COLO668 (cell line): ENCODE data around the gene TEX13A.
"Not testable (repeated sequence)": the region's sequence is repeated elsewhere in the genome, so short reads cannot be mapped to it uniquely, and the experiment has no call there.

Source experiments
- DNase-seq: peaks from one replicate; lab custom pipeline; 2025; ENCODE audit not compliant: unreplicated experiment; lab: John Stamatoyannopoulos, UW

TEX13A gene

GRCh38 chrX:105220636-105221035 lies at the start of gene TEX13A:
Gene TEX13A (minus strand): TSS chrX:105220694. CDS start chrX:105220397, 297 bp downstream.
- no peak for DNase-seq

- no peak for DNase-seq
Observed at GRCh38 chrX:105269386-105269785, 48.9 kb upstream of the TEX13A start.

- DNase-seq: no peak
Observed at GRCh38 chrX:105267167-105267566, 46.7 kb upstream of the TEX13A start.

DNA sequence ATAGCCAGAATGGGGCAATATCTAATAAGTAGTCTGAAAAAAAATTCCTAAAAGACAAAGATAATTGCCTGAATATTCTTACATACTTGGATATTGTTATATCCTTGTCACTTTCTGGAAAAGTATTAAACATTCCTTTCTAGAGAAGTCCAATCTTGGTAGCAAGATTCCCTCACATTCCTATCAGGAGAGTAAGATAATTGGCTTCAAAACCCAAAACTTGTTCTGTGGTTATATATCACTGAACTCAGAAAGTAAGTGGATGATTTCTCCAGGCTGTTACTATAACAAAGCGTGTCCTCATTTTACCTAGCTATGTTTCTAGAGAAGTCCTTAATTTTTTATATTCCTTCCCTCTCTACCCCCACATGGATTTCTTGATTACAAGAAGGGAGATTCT lies 46.0 kb upstream of the TEX13A start:
- no peak for DNase-seq

- DNase-seq: no peak
Observed at GRCh38 chrX:105265093-105265492, 44.6 kb upstream of the TEX13A start.

DNA sequence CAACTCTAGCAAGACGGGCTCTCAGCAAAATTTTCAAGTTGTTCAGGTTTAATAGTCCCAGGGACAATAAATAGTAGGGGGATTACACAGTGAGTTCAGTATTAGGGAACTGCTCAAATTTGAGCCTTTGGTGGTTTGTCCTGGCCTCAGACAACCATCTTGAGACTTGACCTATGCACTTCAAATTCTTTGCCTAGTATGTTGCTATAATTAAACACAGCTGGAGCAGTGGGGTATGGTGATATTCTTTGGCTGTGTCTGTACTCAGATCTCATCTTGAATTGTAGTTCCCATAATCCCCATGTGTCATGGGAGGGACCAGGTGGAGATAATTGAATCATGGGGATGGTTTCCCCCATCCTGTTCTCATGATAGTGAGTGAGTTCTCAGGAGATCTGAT lies 43.3 kb upstream of the TEX13A start:
- DNase-seq: no peak

DNA sequence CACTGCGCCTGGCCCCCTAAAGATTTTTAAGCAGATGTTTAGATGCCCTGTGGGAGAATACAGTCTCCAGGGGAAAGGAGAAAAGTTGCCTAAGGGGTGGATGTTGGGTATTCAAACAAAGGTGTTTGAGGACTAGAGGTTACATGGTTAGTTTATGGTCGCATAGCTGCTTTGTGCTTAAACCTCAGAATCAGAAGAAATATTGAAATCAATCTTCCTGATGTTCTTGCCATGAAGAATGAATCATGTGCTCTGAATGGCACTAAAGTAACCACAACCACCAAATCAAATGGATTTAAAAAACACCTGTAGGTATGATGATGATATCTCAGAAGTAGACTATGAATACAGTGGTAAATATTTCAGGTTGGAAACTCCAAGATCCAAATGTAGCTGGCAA lies 42.7 kb upstream of the TEX13A start:
- no peak for DNase-seq

GRCh38 chrX:105260291-105261043 lies 40.0 kb upstream of the TEX13A start:
- DNase-seq: no peak

GRCh38 chrX:105241056-105241455 lies 20.6 kb upstream of the TEX13A start:
- no peak for DNase-seq

- not testable (repeated sequence) for DNase-seq
Observed at GRCh38 chrX:105237407-105237806, 16.9 kb upstream of the TEX13A start.

GRCh38 chrX:105229146-105229545 lies 8.7 kb upstream of the TEX13A start:
- no peak for DNase-seq

GRCh38 chrX:105228602-105229001 lies 8.1 kb upstream of the TEX13A start:
- DNase-seq: no peak

DNA sequence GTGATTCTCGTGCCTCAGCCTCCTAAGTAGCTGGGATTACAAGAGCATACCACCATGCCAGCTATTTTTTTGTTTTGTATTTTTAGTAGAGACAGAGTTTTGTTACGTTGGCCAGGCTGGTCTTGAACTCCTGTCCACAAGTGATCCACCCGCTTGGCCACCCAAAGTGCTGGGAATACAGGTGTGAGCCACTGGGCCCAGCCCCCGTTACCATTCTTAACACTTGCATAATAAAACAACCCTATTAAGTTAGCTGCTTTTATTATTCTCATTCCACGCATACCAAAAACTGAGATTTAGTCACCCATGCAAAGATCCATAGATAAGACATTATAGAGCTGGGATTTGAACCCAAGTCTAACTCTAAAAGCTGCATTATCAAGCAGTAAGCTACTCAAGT lies 6.0 kb upstream of the TEX13A start:
- DNase-seq: no peak

DNA sequence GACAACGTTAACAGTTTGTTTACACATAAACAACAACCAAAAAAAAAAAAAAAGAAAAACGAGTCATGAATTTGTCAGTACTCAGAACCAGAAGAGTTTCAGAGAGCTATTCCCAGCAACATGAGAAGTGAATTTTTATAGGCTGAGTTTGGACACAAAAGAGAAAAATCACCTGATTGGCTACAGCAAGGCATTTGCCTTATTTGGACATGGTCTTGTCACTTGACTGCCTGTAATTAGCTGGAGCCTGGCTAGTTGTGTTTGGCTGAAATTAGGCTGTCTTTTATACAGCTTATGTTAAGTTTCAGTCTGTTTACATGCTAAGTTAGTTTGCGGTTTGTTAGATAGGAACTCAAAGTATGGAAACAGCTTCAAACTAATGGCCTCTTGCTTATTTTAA lies 880 bp upstream of the TEX13A start:
- DNase-seq: no peak

DNA sequence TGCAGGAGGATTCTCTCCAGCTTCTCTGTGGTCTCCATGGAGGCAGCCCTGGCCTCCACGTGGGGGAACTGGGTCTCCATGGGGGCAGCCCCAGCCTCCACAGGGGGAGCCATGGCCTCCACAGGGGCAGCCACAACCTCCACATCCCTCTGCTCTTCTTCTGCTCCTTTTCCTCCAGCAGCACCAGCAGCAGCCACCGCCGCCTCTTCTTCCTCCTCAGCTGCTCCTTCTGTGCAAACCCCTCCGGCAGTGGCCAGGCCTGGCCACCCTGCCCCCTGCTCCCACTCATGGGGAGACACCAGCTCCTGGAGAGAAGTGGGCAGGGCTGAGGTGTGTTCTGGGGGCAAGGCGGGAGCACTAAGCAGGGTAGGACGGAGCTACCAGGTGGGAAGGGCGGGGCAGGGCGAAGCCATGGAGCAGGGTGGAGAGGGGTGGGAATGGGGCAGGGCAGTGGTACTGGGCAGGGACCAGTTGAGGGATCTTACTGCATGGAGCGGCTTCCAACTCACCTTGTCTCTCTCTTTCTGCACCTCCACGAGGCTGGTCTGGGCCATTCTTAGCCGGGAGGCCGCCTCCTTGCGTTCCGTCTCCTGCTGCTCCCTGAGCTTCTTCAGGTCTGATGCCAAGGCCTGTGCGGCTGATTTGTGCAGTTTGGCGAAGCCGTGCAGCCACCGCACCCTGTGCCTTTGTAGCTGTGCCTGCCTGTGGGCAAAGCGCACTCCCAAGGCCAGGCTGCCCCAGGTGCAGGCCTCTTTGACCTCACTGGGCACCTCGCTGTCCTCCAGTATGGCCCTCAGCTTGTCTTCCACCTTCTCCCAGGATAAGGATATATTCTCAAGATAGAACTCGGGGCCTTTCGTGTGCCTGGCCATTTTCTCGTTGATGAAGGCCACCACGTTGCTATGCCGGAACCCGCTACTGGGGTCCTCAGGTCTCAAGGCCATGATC lies 766 bp downstream of the TEX13A start:
- no peak for DNase-seq

DNA sequence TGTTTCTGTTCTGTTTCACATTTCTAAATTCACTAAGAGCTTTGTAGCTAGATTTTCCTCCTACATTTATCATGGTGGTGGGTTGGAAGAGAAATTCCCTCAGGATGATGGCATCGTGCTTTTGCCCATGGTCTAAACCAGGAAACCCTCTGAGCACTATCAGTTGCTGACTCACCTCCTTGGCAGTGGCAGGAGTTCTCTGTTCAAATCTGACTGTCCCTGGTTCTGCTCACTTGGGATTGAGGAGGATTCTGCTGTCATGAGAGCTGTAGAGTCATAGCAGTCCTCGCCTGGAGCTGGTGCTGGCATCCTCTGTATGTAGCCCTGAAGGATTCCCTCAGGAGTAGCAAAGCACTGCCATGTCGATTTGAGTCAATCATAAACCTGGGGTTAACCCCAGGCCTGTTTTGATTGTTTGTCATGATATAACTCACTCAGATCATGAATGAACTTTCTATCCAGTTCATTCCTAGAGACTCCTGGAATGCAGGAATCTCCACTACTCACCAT lies 9.4 kb downstream of the TEX13A start:
- DNase-seq: no peak

DNA sequence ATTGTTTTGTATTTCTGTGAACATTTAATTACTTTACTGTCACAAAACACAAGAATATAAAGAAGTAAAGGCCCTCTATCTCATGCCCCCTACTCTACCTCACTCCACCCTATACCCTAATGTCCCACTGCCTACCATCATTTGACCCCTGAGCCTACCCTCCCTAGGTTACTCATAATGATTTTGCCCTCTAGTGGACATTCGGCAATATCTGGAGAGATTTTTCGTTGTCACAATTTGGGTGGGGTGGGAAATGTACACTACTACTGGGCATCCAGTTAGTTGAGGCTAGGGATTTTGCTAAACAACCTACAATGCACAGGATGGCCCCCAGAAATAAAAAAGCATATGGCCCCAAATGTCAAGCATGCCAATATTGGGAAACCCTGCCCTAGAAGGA lies 10.2 kb downstream of the TEX13A start:
- no peak for DNase-seq

- DNase-seq: no peak
Observed at GRCh38 chrX:105209406-105209805, 11.1 kb downstream of the TEX13A start.

DNA sequence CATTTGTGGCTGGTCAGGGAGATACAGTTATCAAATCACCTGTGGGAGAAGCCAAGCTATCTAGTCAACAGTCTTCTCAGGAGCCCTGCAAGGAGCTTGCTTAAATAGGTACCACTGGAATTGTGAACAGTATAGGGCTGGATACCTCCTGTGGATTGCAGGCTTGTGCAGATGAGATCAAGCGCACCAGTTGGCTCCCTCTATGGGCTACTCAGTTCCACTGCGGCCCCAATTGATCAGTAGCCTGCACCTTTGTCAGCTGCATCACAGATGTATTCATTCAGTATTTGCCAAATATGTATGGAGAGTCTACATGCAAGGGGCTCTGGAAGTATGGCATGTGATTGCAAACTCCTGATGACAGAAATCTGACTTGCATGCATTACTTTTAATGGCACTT lies 28.6 kb downstream of the TEX13A start:
- peak; percentile 0 for DNase-seq

DNA sequence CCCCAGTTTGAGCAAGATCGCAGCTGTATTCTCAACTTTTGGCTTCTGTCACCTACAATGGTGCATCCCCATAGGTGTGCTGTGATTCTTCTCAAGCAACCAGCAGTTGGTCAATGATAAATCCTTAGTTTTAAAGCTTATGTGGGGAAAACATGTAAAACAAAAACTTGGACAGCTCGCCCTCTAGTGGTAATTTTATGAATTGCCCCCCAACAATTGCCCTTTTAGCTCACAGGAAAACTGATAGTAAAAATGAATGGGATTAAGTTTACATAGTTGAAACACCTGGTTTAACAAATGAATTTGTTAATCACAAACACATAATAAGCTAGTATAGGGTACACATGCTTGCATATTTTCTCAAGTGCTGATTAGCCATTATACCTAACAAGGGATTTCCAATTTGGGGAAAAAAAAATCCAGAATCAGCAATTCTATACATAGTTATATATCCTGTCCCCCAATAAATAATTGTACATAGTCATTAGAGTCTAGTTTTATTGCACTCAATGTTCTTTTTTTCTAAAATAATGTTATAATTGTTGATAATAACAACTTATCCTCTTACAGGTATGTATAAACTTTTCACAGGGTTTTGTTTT lies 30.1 kb downstream of the TEX13A start:
- peak; percentile 5 for DNase-seq

DNA sequence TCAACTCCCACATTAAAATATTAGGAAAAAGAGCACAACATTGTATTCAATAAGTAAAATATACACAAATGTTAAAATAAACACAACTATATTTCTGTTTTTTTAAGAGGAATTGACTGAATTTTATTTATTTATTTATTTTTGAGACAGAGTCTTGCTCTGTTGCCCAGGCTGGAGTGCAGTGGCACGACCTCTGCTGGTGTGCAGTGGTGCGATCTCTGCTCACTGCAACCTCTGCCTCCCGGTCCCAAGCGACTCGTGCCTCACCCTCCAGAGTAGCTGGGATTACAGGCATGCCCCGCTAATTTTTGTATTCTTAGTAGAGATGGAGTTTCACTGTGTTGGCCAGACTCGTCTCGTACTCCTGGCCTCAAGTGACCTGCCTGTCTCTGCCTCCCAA lies 31.4 kb downstream of the TEX13A start:
- no peak for DNase-seq

DNA sequence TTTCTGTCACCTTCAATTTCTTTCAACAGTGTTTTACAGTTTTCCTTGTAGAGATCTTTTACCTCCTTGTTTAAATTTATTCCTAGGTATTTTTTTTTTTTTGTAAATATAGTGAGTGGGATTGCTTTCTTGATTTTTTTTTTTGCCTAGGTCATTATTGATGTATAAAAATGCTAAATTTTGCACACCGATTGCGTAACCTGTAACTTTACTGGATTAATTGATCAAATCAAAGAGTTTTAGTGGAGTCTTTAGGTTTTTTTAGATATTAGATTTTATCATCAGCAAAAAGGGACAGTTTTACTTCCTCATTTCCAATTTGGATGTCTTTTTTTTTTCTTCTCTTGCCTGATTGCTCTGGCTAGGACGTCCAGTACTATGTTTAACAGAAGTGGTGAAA lies 40.9 kb downstream of the TEX13A start:
- DNase-seq: no peak
